Right lobe of liver (tissue), 4 donors: Measurements from ENCODE around the gene ARHGAP33.

ENCODE experiments used
- CTCF ChIP-seq, 4 donors: fragments of 200-600 bp in 3 of 4; fragments of 450-650 bp in 1 of 4; IDR thresholded peaks; one replicate each; pipeline versions ENCODE4 v1.5.1 to v1.8.0; 2016 to 2022; ENCODE audit warnings: antibody characterized with exemption in 4 of 4, mild to moderate bottlenecking in 2 of 4
- POLR2A ChIP-seq: fragments of 450-650 bp; IDR thresholded peaks from one replicate; pipeline ENCODE4 v1.6.1; 2017; ENCODE audit warnings: antibody characterized with exemption, mild to moderate bottlenecking
- donor health status: DM: no; HTN: no; CAD: no.
- donor health status: DM: no; HTN: no; CAD: no.
- donor health status: DM: no; HTN: yes; CAD: no.

- no peak for TF ChIP-seq CTCF (IDR thresholded peaks at IDR 0.05)
- TF ChIP-seq POLR2A, result no peak
Observed at GRCh38 chr19:35811317-35812219, 36.2 kb downstream of the ARHGAP33 start.
